K562 (cell line): ENCODE results near the gene COL15A1. TPM values are rescaled to one million over a fixed set of nuclear protein-coding genes. Genes with fewer than 3 reads are reported as not detected.

ENCODE experiments used
- ATAC-seq: fragments of 200-7000 bp; cut with Tn5 transposase; 3 replicates; pipeline ENCODE4 v1.9.1; 2020; ENCODE audit warnings: moderate library complexity
- BruUV-seq: library from RNA; stranded (reverse); fragments of 400-500 nt; replicated peaks from 2 replicates; lab custom pipeline; 2021; lab: Mats Ljungman, UMichigan
- CTCF ChIA-PET: fragments of 300-600 bp; formaldehyde crosslinking; extraction: SDS; loops from one replicate; lab custom pipeline; 2021; ENCODE audit warnings: low intra/inter-chr PET ratio; lab: Yijun Ruan, JAX
- POLR2A ChIA-PET: fragments of 300-600, 350-650 bp; sonication (Branson Sonifier 250); formaldehyde crosslinking; extraction: SDS; loops from one replicate; lab custom pipeline; 2021; ENCODE audit warnings: antibody characterized with exemption, inconsistent platforms; lab: Yijun Ruan, JAX
- DNase-seq, 4 experiments: peaks; one replicate each; pipeline versions ENCODE4 v3.0.0 to v3.0.0-alpha.2; 2011 to 2018; ENCODE audit warnings: low spot score in 3 of 4, mixed read lengths in 3 of 4; ENCODE audit errors: extremely low read depth in 1 of 4
- FAIRE-seq: peaks from 2 replicates; lab custom pipeline; 2011; peaks lifted over from hg19 to GRCh38; lab: Jason Lieb, UNC
- H2AFZ ChIP-seq: 2 replicates; pipeline ENCODE4 v1.6.0; 2011; ENCODE audit warnings: low read depth, low read length, control low read depth, inconsistent platforms
- H3K27ac ChIP-seq: fragments of 200-600 bp; 3 replicates; pipeline ENCODE4 v1.8.0; 2011; ENCODE audit warnings: low read depth, mild to moderate bottlenecking, control low read depth, inconsistent platforms, low read length, moderate library complexity, mixed read lengths; ENCODE audit errors: extremely low read depth
- H3K27me3 ChIP-seq, 2 experiments: fragments of 300-600 bp in 1 of 2; 2 replicates in 1 of 2; 3 replicates in 1 of 2; pipeline versions ENCODE4 v1.6.0 to v1.8.0; 2011; ENCODE audit warnings: inconsistent platforms in 2 of 2, low read length in 2 of 2, mild to moderate bottlenecking in 1 of 2, mixed read lengths in 1 of 2, moderate library complexity in 1 of 2; ENCODE audit not compliant: control insufficient read depth in 2 of 2, insufficient read depth in 2 of 2
- H3K36me3 ChIP-seq: fragments of 300-600 bp; 3 replicates; pipeline ENCODE4 v1.8.0; 2011; ENCODE audit warnings: mild to moderate bottlenecking, low read length, inconsistent platforms; ENCODE audit not compliant: control insufficient read depth, insufficient read depth
- H3K4me1 ChIP-seq, 2 experiments: fragments of 200-600 bp in 1 of 2; replicated peaks in 1 of 2; 2 replicates in 1 of 2; 3 replicates in 1 of 2; pipeline versions ENCODE4 v1.5.1 to v1.8.0; 2011; ENCODE audit warnings: inconsistent platforms in 2 of 2, low read length in 2 of 2, mild to moderate bottlenecking in 1 of 2, mixed read lengths in 1 of 2, moderate library complexity in 1 of 2; ENCODE audit not compliant: control insufficient read depth in 2 of 2, insufficient read depth in 2 of 2
- H3K4me2 ChIP-seq: 2 replicates; pipeline ENCODE4 v1.6.1; 2011; ENCODE audit warnings: low read length, control low read depth, inconsistent platforms, mixed read lengths; ENCODE audit not compliant: insufficient read depth
- H3K4me3 ChIP-seq: fragments of 200-600 bp; sonication (generic), shearing (Covaris generic); 2 replicates; pipeline ENCODE4 v1.5.1; 2016; ENCODE audit warnings: control low read depth, inconsistent platforms
- H3K79me2 ChIP-seq: fragments of 200-600 bp; 3 replicates; pipeline ENCODE4 v1.8.0; 2011; ENCODE audit warnings: low read length, inconsistent platforms; ENCODE audit not compliant: control insufficient read depth, insufficient read depth
- H3K9ac ChIP-seq, 2 experiments: 2 replicates each; pipeline versions ENCODE4 v1.6.0 to v1.6.1; 2011; ENCODE audit warnings: low read depth in 2 of 2, low read length in 2 of 2, control low read depth in 1 of 2, inconsistent platforms in 1 of 2, mild to moderate bottlenecking in 1 of 2, mixed read lengths in 1 of 2; ENCODE audit not compliant: insufficient read depth in 1 of 2
- H3K9me1 ChIP-seq: one replicate; pipeline ENCODE4 v1.6.0; 2011; ENCODE audit warnings: inconsistent platforms, mild to moderate bottlenecking, low read length, moderate library complexity; ENCODE audit not compliant: control insufficient read depth, insufficient read depth
- H3K9me3 ChIP-seq: replicated peaks from 2 replicates; pipeline ENCODE4 v1.5.1; 2011; ENCODE audit warnings: low read depth, low read length, inconsistent platforms; ENCODE audit not compliant: control insufficient read depth, insufficient read depth
- H4K20me1 ChIP-seq: replicated peaks from 2 replicates; pipeline ENCODE4 v1.6.1; 2011; ENCODE audit warnings: low read length, inconsistent platforms, mixed read lengths; ENCODE audit not compliant: control insufficient read depth, insufficient read depth
- SMARCA5 ChIP-seq: fragments of 450-650 bp; IDR thresholded peaks from 2 replicates; pipeline ENCODE4 v1.6.1; 2016
- SRSF1 ChIP-seq: fragments of 200-400 bp; formaldehyde crosslinking; IDR thresholded peaks from 2 replicates; pipeline ENCODE4 v1.6.1; 2017; ENCODE audit warnings: mild to moderate bottlenecking, low read depth, low read length, moderate library complexity
- ZKSCAN8 ChIP-seq: fragments of 200-800 bp; sonication (Bioruptor generic); IDR thresholded peaks from 2 replicates; pipeline ENCODE4 v1.6.1; 2016; ENCODE audit warnings: missing genetic modification characterization, missing compliant biosample characterization
- ZNF644 ChIP-seq: fragments of 200-800 bp; sonication (Bioruptor generic); IDR thresholded peaks from 2 replicates; pipeline ENCODE4 v1.6.1; 2016; ENCODE audit warnings: low read depth, missing genetic modification characterization, missing compliant biosample characterization
- WGBS: fragments of 100-300 bp; shearing (Covaris generic); methylation state at CpG from one replicate; pipeline ENCODE4 v1.1.6; 2016; ENCODE audit warnings: low coverage, mixed read lengths; ENCODE audit not compliant: insufficient coverage; ENCODE audit errors: missing lambda C conversion rate; 5-methylcytosine and 5-hydroxymethylcytosine counted together
- in situ Hi-C: fragments of 300-500 bp; cut with MboI; formaldehyde crosslinking; loops from 4 replicates; pipeline ENCODE4 v1.15.0; 2018; ENCODE audit warnings: inconsistent platforms, mixed read lengths
- intact Hi-C: fragments of 100-400 bp; cut with micrococcal nuclease; formaldehyde crosslinking; loops from 2 replicates; pipeline ENCODE4 v1.14.2; 2022
- polyA plus RNA-seq, 8 experiments: library from polyadenylated mRNA; depleted of rRNA in 4 of 8; stranded (reverse) in 5 of 8; unstranded in 3 of 8; fragments of >200 nt; fragmentation: Nextera tagmentation in 2 of 8; fragmentation: Illumina TruSeq in 1 of 8; extraction: Ambion mirVana in 2 of 8; extraction: Trizol in 1 of 8; gene quantifications; 2 replicates each; pipeline versions ENCODE4 v1.2.1 to v1.2.3, GENCODE V29; 2011 to 2014; ENCODE audit warnings: inconsistent platforms in 1 of 8, missing spikeins in 1 of 8
- total RNA-seq, 7 experiments: library from RNA; depleted of rRNA in 6 of 7; stranded (reverse); fragments of >200 nt in 6 of 7; fragmentation: Illumina TruSeq in 2 of 7; extraction: Trizol in 2 of 7; gene quantifications; 2 replicates each; pipeline versions ENCODE4 v1.2.1 to v1.2.3, GENCODE V29; 2011 to 2021; ENCODE audit warnings: low replicate concordance in 1 of 7
- TF ChIP-seq, protein P1 (sequence below): sonication (generic); formaldehyde crosslinking; IDR thresholded peaks from 2 replicates; pipeline ENCODE4 v1.8.0; 2022; ENCODE audit warnings: missing genetic modification reagents, mild to moderate bottlenecking, borderline replicate concordance
- TF ChIP-seq, protein P2 (sequence below): sonication (generic); formaldehyde crosslinking; IDR thresholded peaks from 2 replicates; pipeline ENCODE4 v1.8.1; 2022; ENCODE audit warnings: missing genetic modification reagents
- TF ChIP-seq, protein P3 (sequence below): fragments of 450-650 bp; formaldehyde crosslinking; IDR thresholded peaks from 2 replicates; pipeline ENCODE4 v1.4.0; 2020; ENCODE audit warnings: mild to moderate bottlenecking, moderate library complexity
- TF ChIP-seq, protein P4 (sequence below): fragments of 250-450 bp; sonication (Bioruptor Pico); IDR thresholded peaks from 2 replicates; pipeline ENCODE4 v1.9.0; 2021; ENCODE audit warnings: mild to moderate bottlenecking
- TF ChIP-seq, protein P5 (sequence below): fragments of 250-450 bp; sonication (Bioruptor Pico); IDR thresholded peaks from 2 replicates; pipeline ENCODE4 v1.5.0; 2021; ENCODE audit warnings: mild to moderate bottlenecking, moderate library complexity
- TF ChIP-seq, protein P6 (sequence below): fragments of 450-650 bp; conservative IDR thresholded peaks from 2 replicates; pipeline ENCODE4 v1.6.1; 2016; ENCODE audit warnings: missing genetic modification characterization, low read depth, mild to moderate bottlenecking, control low read depth, missing compliant biosample characterization

Gene COL15A1
- total and polyA plus RNA-seq, 9 of the 15 experiments (the other 6 are each of a cell fraction or from before 2014, with no cell fraction given): 0.46 to 5.1 (median 2.6) TPM

DNA sequence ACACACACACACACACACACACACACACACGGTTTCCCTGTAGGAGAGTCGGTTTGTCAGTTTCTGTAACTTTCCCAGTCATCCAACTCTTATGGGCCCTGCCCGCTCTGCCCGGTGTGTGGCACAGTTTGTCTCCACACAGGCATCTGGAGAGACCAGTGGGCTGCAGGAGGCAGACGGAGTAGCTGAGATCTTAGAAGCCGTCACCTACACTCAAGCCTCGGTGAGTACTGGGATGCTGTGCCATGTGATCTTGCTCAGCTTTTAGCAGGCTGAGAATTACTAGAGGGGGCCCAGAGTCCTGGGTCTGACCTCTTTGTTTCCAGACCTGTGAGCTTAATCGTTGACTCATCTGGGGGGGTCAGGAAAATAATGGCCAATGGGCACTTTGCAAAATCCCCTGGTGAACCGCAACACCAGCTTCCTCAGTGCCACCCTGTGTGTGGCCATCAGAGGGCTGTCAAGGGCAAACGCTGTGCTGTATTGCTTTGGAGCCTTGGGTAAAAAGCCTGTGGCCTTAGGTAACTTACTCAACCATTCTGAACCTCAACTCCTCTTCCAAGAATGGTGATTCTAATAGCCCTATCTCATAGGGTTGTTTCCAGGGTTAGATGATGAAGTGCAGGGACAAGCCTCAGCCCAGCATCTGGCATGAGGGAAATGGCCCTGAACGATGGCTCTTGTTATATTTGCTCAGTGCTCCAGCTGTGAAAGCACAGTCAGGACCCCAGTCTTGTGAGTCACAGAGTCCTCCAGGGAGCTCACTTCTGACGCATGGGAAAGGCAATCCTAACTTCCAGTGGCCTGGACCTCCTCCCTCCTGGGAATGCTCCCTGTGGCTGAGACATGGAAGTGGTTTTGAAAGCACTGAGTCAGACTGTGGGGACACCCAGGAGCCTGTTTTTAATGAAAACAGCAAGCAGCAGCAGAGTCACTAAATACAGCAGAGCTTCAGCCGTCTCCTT lies 45.6 kb downstream of the COL15A1 start:
- Histone ChIP-seq H3K27me3 (no peaks in the 10 kb centered on the region), H3K4me2 (no peak overlapping the region), H3K4me3 (no peak overlapping the region), H3K79me2 (no peaks in the 10 kb centered on the region), H3K36me3 (no peaks in the 10 kb centered on the region), H3K27ac (no peak overlapping the region), H3K9ac (no peak overlapping the region; a peak in 1 of 4 replicates), H3K4me1 (peaks cover 0 to 10% of the 10 kb centered on the region in 2 experiments; a peak in 1 of 5 replicates), H4K20me1 (no peaks in the 10 kb centered on the region), H3K9me3 (no peaks in the 10 kb centered on the region; the same call in 1 of the 2 replicates), H3K9me1 (no peaks in the 10 kb centered on the region), H2AFZ (no peak overlapping the region)
- in situ Hi-C loops (no loop called here), intact Hi-C loops (no loop called here)
- DNase-seq (no peak), ATAC-seq (peak; percentile 56; the same call in 1 of the 3 replicates), FAIRE-seq (peak; percentile 48)
- CTCF ChIA-PET: no interaction called here
- BruUV-seq: no TSS peak
- POLR2A ChIA-PET: interaction anchor here (0.5 to 1.0 kb wide), 3 partner anchors 21 to 1877 kb away, joined by 3 to 4 read pairs (median 4); no protein-coding TSS in a partner anchor
- WGBS: 49% methylated on average over 13 of the region's 13 CpGs
- TF ChIP-seq ZKSCAN8 (CRISPR knock-in tag) (no peak), ZNF644 (tag) (no peak), SMARCA5 (no peak), SRSF1 (no peak)
- TF ChIP-seq, protein P1, sequence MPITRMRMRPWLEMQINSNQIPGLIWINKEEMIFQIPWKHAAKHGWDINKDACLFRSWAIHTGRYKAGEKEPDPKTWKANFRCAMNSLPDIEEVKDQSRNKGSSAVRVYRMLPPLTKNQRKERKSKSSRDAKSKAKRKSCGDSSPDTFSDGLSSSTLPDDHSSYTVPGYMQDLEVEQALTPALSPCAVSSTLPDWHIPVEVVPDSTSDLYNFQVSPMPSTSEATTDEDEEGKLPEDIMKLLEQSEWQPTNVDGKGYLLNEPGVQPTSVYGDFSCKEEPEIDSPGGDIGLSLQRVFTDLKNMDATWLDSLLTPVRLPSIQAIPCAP (CRISPR knock-in tag): no peak
- TF ChIP-seq, protein P2, sequence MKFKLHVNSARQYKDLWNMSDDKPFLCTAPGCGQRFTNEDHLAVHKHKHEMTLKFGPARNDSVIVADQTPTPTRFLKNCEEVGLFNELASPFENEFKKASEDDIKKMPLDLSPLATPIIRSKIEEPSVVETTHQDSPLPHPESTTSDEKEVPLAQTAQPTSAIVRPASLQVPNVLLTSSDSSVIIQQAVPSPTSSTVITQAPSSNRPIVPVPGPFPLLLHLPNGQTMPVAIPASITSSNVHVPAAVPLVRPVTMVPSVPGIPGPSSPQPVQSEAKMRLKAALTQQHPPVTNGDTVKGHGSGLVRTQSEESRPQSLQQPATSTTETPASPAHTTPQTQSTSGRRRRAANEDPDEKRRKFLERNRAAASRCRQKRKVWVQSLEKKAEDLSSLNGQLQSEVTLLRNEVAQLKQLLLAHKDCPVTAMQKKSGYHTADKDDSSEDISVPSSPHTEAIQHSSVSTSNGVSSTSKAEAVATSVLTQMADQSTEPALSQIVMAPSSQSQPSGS (CRISPR knock-in tag): no peak
- TF ChIP-seq, protein P3, sequence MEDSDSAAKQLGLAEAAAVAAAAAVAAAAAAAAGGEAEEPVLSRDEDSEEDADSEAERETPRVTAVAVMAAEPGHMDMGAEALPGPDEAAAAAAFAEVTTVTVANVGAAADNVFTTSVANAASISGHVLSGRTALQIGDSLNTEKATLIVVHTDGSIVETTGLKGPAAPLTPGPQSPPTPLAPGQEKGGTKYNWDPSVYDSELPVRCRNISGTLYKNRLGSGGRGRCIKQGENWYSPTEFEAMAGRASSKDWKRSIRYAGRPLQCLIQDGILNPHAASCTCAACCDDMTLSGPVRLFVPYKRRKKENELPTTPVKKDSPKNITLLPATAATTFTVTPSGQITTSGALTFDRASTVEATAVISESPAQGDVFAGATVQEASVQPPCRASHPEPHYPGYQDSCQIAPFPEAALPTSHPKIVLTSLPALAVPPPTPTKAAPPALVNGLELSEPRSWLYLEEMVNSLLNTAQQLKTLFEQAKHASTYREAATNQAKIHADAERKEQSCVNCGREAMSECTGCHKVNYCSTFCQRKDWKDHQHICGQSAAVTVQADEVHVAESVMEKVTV (CRISPR knock-in tag): no peak
- TF ChIP-seq, protein P4, sequence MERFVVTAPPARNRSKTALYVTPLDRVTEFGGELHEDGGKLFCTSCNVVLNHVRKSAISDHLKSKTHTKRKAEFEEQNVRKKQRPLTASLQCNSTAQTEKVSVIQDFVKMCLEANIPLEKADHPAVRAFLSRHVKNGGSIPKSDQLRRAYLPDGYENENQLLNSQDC (CRISPR knock-in tag): no peak
- TF ChIP-seq, protein P5, sequence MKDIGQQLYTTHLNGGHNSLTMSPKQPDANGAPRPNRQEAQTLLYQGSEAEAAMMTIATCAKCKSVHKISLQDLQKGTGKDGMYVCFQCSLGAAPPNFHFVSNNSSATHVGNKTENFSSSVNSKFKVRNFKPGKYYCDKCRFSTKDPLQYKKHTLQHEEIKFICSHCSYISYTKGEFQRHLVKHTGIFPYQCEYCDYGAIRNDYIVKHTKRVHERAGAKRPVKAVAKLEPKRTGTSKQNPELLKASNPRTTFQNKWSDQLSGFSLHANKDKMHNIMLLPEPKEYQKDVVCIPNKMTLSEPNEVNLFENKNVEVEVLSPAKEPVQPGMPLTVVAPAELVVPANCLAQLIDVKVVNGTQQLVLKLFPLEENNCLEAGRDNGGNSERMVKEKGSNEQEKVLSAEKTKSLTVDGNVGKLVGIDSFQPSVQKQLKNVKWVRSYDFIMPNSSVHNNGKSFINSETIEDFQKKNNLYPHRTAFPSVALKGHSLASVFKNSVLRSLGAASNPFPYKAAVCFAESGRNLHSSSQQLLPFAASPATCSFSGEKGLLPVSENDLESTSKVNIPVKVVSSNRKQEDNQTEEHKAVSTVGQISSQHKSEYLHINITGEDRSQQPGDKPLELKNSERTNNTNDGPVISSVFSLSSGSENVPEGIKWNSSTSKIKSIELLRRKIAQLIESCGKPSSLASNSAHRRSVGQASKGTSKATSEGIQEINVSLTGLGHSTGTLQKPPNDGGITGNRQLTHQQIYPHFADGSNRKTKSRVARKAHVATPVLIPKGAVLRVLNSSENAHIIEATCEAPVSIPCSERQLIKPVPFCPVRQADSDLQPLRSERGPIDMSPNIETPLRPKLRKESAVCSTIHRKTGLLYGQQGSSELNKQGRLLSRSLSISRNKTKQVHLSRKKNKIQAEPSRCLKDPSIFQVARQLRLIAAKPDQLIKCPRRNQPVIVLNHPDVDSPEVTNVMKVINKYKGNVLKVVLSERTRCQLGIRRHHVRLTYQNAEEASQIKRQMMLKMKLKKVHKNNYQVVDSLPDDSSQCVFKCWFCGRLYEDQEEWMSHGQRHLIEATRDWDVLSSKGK (CRISPR knock-in tag): no peak
- TF ChIP-seq, protein P6, sequence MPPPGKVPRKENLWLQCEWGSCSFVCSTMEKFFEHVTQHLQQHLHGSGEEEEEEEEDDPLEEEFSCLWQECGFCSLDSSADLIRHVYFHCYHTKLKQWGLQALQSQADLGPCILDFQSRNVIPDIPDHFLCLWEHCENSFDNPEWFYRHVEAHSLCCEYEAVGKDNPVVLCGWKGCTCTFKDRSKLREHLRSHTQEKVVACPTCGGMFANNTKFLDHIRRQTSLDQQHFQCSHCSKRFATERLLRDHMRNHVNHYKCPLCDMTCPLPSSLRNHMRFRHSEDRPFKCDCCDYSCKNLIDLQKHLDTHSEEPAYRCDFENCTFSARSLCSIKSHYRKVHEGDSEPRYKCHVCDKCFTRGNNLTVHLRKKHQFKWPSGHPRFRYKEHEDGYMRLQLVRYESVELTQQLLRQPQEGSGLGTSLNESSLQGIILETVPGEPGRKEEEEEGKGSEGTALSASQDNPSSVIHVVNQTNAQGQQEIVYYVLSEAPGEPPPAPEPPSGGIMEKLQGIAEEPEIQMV (tag): no peak
